ENCODE measurements around the gene C2orf81. TPM values are rescaled to one million over a fixed set of nuclear protein-coding genes. Genes with fewer than 3 reads are reported as not detected.

The C2orf81 gene
- total and polyA plus RNA-seq, 12 donors = 0.52 to 1.7 (median 1.2) TPM

- no peak for ATAC-seq
- H3K27ac ChIP-seq = no peak overlapping the region
- H3K4me1 ChIP-seq = no peaks in the 10 kb centered on the region
- no peak overlapping the region for H3K4me3 ChIP-seq
- intact Hi-C loops (cut with DNase I) = no loop called here
- no peak for TF ChIP-seq CTCF (IDR thresholded peaks at IDR 0.05)
- H3K27me3 ChIP-seq = no peaks in the 10 kb centered on the region
- WGBS, 2 donors = 78% methylated on average over 2 of the region's 2 CpGs
- no peak for DNase-seq
- no peaks in the 10 kb centered on the region for H3K36me3 ChIP-seq
- no peaks in the 10 kb centered on the region for H3K9me3 ChIP-seq
These were observed 19.5 kb downstream of the C2orf81 start for GRCh38 chr2:74401891-74402290.

- DNase-seq (no peak), ATAC-seq (peak in 3 of 8 donors; percentile 26 to 34 (median 27))
- peak in 8 of 9 donors; percentile 32 to 60 (median 46) for TF ChIP-seq CTCF (IDR thresholded peaks at IDR 0.05)
- no peak overlapping the region for H3K27ac ChIP-seq
- H3K4me1 ChIP-seq = no peaks in the 10 kb centered on the region
- intact Hi-C loops (cut with DNase I) = loop anchor here in 3 of 10 donors (5.0 to 10.0 kb wide), 3 partner anchors 125 to 152 kb away; no protein-coding TSS in a partner anchor
- no peaks in the 10 kb centered on the region for H3K9me3 ChIP-seq
- H3K27me3 ChIP-seq = no peaks in the 10 kb centered on the region
- H3K4me3 ChIP-seq = no peak overlapping the region
- no peaks in the 10 kb centered on the region for H3K36me3 ChIP-seq
These were observed 21.6 kb downstream of the C2orf81 start for GRCh38 chr2:74399785-74400184.

GRCh38 chr2:74396149-74396548 lies 25.3 kb downstream of the C2orf81 start:
- peaks cover 0 to 5% (median under 1%) of the 10 kb centered on the region in 9 donors for H3K4me1 ChIP-seq
- no peak for TF ChIP-seq CTCF (IDR thresholded peaks at IDR 0.05)
- no peak overlapping the region for H3K27ac ChIP-seq
- no peaks in the 10 kb centered on the region for H3K36me3 ChIP-seq
- no peak for DNase-seq
- 89 to 97% methylated on average over 2 of the region's 2 CpGs for WGBS, 2 donors
- no peak overlapping the region for H3K4me3 ChIP-seq
- no peak for ATAC-seq
- intact Hi-C loops (cut with DNase I) = loop anchor here in 3 of 10 donors (5.0 to 10.0 kb wide), 3 partner anchors 121 to 149 kb away; no protein-coding TSS in a partner anchor
- H3K27me3 ChIP-seq = no peaks in the 10 kb centered on the region
- no peaks in the 10 kb centered on the region for H3K9me3 ChIP-seq

- Histone ChIP-seq H3K4me1 (peaks cover 5 to 30% (median 26%) of the 10 kb centered on the region in 9 donors), H3K27me3 (no peaks in the 10 kb centered on the region), H3K9me3 (no peaks in the 10 kb centered on the region), H3K36me3 (no peaks in the 10 kb centered on the region), H3K4me3 (no peak overlapping the region), H3K27ac (no peak overlapping the region)
- WGBS, 2 donors = 91 to 93% methylated on average over 1 of the region's 1 CpG
- intact Hi-C loops (cut with DNase I) = loop anchor here in 7 of 10 donors (5.0 to 10.0 kb wide), 6 partner anchors 51 to 141 kb away; partner anchors contain the start of gene SLC4A5 (in 1 of the 7)
- no peak for TF ChIP-seq CTCF (IDR thresholded peaks at IDR 0.05)
- DNase-seq (no peak), ATAC-seq (no peak)
These were observed 27.9 kb downstream of the C2orf81 start for GRCh38 chr2:74393525-74393924.

Data from heart right ventricle (tissue), 16 donors.